ENCODE data around the gene DAZL.

DNA sequence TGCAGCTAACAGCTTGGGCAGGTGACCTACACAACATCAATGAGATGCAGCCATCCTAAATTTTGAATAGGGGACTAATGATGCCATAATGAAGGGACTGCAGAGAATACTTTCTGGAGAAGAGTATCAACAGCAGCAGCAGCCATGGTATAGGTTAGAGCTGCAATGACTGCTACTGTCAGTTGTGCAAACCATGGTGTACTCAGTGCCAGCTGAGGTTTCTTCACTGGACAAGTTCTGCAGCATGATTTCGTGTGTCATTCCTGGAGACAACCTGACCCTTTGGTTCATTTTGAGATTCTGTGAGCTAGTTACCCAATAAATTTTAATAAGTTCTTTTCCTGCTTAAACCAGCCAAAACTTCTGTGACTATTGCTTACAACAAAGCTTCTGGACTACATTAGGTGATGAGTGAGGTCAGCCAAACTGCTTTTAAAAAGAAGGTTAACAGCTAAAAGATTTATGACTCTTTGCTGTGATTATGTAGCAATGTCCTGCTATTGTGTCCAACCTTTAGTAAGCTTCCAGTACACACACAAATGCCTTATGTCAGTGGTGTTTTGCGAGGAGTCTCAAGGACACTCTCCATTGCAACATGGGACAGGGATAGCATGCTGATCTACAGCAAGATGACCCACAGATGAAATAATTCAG is 4.8 kb upstream of the DAZL start:
- TF ChIP-seq, protein P1, sequence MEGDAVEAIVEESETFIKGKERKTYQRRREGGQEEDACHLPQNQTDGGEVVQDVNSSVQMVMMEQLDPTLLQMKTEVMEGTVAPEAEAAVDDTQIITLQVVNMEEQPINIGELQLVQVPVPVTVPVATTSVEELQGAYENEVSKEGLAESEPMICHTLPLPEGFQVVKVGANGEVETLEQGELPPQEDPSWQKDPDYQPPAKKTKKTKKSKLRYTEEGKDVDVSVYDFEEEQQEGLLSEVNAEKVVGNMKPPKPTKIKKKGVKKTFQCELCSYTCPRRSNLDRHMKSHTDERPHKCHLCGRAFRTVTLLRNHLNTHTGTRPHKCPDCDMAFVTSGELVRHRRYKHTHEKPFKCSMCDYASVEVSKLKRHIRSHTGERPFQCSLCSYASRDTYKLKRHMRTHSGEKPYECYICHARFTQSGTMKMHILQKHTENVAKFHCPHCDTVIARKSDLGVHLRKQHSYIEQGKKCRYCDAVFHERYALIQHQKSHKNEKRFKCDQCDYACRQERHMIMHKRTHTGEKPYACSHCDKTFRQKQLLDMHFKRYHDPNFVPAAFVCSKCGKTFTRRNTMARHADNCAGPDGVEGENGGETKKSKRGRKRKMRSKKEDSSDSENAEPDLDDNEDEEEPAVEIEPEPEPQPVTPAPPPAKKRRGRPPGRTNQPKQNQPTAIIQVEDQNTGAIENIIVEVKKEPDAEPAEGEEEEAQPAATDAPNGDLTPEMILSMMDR (IDR thresholded peaks at IDR 0.05) = no peak
- TF ChIP-seq EP300 (IDR thresholded peaks at IDR 0.05) (no peak), POLR2AphosphoS5 (IDR thresholded peaks at IDR 0.05) (peak in 1 of 3 donors; percentile 5), POLR2A (IDR thresholded peaks at IDR 0.05) (no peak)

Measured in stomach (tissue), 4 donors.